Endothelial cell of umbilical vein (primary cell): ENCODE data around the gene TTC34.

ENCODE experiments used
- EZH2 ChIP-seq: IDR thresholded peaks from 2 replicates; pipeline ENCODE4 v1.6.1; 2012; ENCODE audit warnings: borderline replicate concordance, low read depth, mild to moderate bottlenecking, moderate library complexity, low read length, inconsistent platforms; ENCODE audit not compliant: severe bottlenecking
- FOS ChIP-seq: IDR thresholded peaks from 2 replicates; pipeline ENCODE4 v1.6.1; 2011; ENCODE audit warnings: mild to moderate bottlenecking, low read length, moderate library complexity, borderline replicate concordance; ENCODE audit not compliant: insufficient read depth
- GATA2 ChIP-seq: IDR thresholded peaks from 2 replicates; pipeline ENCODE4 v1.7.0; 2011; ENCODE audit warnings: low read depth, mild to moderate bottlenecking, moderate library complexity, mixed read lengths, low read length; ENCODE audit not compliant: insufficient read length, insufficient read depth
- JUN ChIP-seq: IDR thresholded peaks from 2 replicates; pipeline ENCODE4 v1.6.1; 2011; ENCODE audit warnings: borderline replicate concordance, low read depth; ENCODE audit not compliant: insufficient read length, insufficient read depth
- MAX ChIP-seq: IDR thresholded peaks from 2 replicates; pipeline ENCODE4 v1.6.1; 2011; ENCODE audit not compliant: insufficient read depth, insufficient read length
- POLR2A ChIP-seq: IDR thresholded peaks from 2 replicates; pipeline ENCODE4 v1.6.1; 2012; ENCODE audit warnings: low read depth, mild to moderate bottlenecking, control low read depth, low read length
- POLR2AphosphoS5 ChIP-seq: IDR thresholded peaks from 2 replicates; pipeline ENCODE4 v1.6.1; 2012; ENCODE audit warnings: low read depth, mild to moderate bottlenecking, control low read depth, low read length, moderate library complexity; ENCODE audit not compliant: insufficient read depth
- TF ChIP-seq, protein P1 (sequence below), 2 donors: IDR thresholded peaks; 1 replicate in 1 of 2; 2 replicates in 1 of 2; pipeline ENCODE4 v1.5.1; 2011; ENCODE audit warnings: low read length in 2 of 2, mild to moderate bottlenecking in 2 of 2, moderate library complexity in 2 of 2, control low read depth in 1 of 2, inconsistent platforms in 1 of 2, low read depth in 1 of 2; ENCODE audit not compliant: insufficient read depth in 1 of 2; ENCODE audit errors: extremely low read depth in 1 of 2

GRCh38 chr1:2805801-2806430 is 4.4 kb upstream of the TTC34 start:
- TF ChIP-seq, protein P1, sequence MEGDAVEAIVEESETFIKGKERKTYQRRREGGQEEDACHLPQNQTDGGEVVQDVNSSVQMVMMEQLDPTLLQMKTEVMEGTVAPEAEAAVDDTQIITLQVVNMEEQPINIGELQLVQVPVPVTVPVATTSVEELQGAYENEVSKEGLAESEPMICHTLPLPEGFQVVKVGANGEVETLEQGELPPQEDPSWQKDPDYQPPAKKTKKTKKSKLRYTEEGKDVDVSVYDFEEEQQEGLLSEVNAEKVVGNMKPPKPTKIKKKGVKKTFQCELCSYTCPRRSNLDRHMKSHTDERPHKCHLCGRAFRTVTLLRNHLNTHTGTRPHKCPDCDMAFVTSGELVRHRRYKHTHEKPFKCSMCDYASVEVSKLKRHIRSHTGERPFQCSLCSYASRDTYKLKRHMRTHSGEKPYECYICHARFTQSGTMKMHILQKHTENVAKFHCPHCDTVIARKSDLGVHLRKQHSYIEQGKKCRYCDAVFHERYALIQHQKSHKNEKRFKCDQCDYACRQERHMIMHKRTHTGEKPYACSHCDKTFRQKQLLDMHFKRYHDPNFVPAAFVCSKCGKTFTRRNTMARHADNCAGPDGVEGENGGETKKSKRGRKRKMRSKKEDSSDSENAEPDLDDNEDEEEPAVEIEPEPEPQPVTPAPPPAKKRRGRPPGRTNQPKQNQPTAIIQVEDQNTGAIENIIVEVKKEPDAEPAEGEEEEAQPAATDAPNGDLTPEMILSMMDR (IDR thresholded peaks at IDR 0.05; ENCODE audit: extremely low read depth in 1 of 2, insufficient read depth in 1 of 2, low read depth in 1 of 2, low read length in 2 of 2) = no peak
- TF ChIP-seq EZH2 (no peak), JUN (no peak), POLR2AphosphoS5 (no peak), POLR2A (no peak), MAX (no peak), GATA2 (no peak), FOS (no peak)
